Measurements from ENCODE around the gene NCSTN.

NCSTN gene

GRCh38 chr1:160353223-160353622 lies 10.0 kb downstream of the NCSTN start:
- DNase-seq: no peak

DNA sequence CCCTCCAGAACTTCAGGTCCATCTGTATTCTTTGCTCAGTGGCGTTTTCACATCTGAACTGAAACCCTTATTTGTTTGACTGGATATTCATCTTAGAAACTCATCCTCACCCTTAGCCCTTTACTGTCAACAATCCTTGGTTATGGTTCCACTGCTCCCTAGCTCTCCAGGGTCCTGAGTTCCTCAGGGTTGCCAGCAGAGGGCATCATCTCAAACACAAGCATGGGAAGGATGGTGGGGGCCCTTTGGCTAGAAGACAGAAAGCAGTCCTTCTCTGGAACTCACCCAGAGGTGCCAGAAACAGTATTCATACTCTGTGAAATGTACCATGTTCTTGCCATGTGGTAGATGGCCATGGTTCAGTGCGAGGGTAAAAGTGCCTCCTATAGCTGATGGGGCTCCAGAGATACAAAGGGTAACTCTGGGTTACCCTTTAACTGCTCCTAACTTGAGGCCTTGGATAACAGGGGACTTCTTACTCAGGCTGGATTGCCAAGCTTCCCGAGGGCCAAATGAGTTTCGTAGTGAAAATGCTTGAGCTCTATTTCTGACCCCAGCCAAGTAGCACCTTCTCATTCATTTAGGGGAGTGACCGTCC lies 11.3 kb downstream of the NCSTN start:
- no peak for DNase-seq

GRCh38 chr1:160357286-160358002 lies 14.3 kb downstream of the NCSTN start:
- DNase-seq: no peak

GRCh38 chr1:160358073-160358472 lies 14.9 kb downstream of the NCSTN start:
- DNase-seq: no peak

DNA sequence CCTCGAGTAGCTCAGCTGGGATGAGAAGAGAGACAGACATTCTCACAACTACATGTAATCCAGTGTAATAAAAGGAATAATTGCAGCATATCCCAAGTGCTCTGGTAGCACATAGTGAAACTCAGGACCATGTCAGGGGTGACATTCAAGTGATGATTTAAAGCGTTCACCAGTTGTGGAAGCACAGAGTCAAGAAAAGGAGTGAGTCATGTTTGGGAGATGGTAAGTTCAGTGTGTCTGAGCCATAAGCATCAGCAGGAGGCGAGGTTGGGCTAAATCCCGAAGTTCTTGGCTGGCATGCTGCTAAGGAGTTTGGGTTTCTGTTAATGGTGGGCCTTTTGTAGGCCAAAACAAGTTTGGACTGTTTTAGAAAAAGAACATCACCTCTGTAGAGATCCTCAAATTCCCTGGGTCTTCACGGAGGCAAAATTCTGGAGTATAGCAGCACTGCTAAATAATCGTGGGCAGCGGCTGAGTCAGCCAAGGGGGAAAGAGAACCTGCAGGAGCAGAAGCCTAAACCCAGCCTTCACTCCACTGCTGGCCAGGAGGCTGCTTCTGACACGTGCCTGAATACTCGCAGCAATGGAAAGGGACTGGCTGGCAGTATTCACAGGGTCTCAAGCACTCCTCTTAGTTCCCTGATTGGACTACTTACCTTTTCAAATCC lies 16.5 kb downstream of the NCSTN start:
- DNase-seq: no peak

DNA sequence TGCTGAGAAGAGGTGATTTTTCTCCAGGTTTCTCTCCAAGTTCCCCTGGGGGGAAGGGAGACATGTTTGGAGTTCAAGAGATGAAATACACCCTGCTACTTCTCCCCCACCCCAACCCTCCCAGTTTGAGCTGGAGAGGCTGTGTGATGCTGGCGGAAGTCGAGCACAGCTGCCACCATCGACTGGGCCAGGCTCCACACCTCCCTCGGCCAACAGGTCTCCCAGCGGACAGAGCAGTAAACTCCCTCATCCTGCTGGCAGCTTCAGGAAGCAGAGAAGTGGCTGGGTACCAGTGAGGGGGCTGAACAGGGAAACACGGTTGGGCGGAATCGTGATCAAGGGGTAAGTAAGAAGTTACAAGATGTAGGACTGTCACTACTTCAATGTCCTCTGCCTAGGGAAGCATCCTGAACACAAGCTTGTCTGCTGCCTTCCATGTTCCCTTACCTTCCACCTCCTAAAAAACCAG lies 17.1 kb downstream of the NCSTN start:
- DNase-seq: no peak

GRCh38 chr1:160361199-160361598 lies 18.0 kb downstream of the NCSTN start:
- DNase-seq: no peak

DNA sequence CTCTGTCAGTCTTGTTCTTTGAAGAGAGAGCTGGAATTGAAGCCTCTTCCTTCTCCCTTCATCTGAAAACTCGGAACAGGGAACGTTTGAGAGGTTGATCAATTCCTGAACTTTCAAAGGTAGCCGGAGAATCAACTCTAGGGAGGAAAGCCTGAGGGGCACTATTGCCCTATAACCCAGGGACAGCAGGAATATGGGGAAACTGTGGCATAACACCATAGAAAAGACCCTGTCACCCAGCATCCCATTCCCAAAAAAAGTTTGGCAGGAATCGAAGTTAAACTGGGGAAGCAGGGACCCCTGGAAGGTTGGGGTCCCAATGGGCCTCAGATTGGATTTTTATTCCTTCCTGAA lies 18.6 kb downstream of the NCSTN start:
- no peak for DNase-seq

GRCh38 chr1:160362168-160362957 lies 19.2 kb downstream of the NCSTN start:
- DNase-seq: peak; percentile 95

- no peak for DNase-seq
Measured at GRCh38 chr1:160363010-160363409, 19.8 kb downstream of the NCSTN start.

GRCh38 chr1:160363951-160364735 lies 21.0 kb downstream of the NCSTN start:
- DNase-seq: no peak

- DNase-seq: peak; percentile 48
Measured at GRCh38 chr1:160365325-160365724, 22.1 kb downstream of the NCSTN start.

GRCh38 chr1:160366731-160367515 lies 23.7 kb downstream of the NCSTN start, which contains the start of gene NHLH1:
TSS of gene NHLH1 (plus strand) at chr1:160367071. CDS start at chr1:160370732, 3,661 bp downstream.
- peak; percentile 58 for DNase-seq

GRCh38 chr1:160367516-160367900 lies 24.3 kb downstream of the NCSTN start:
- no peak for DNase-seq

- peak; percentile 17 for DNase-seq
Measured at GRCh38 chr1:160367934-160368923, 25.0 kb downstream of the NCSTN start.

DNA sequence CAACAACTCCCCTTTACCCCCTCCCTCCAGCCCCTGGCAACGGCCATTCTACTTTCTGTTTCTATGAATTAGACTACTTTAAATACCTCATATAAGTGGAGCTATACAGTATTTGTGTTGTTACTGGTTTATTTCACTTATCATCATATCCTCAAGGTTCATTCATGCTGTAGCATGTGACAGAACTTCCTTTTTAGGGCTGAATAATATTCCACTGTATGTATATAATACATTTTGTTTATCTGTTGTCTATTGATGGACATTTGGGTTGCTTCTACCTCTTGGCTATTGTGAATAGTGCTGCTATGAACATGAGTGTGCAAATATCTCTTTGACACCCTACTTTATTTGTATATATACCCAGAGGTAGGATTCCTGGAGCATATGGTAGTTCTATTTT lies 25.9 kb downstream of the NCSTN start:
- DNase-seq: no peak

DNA sequence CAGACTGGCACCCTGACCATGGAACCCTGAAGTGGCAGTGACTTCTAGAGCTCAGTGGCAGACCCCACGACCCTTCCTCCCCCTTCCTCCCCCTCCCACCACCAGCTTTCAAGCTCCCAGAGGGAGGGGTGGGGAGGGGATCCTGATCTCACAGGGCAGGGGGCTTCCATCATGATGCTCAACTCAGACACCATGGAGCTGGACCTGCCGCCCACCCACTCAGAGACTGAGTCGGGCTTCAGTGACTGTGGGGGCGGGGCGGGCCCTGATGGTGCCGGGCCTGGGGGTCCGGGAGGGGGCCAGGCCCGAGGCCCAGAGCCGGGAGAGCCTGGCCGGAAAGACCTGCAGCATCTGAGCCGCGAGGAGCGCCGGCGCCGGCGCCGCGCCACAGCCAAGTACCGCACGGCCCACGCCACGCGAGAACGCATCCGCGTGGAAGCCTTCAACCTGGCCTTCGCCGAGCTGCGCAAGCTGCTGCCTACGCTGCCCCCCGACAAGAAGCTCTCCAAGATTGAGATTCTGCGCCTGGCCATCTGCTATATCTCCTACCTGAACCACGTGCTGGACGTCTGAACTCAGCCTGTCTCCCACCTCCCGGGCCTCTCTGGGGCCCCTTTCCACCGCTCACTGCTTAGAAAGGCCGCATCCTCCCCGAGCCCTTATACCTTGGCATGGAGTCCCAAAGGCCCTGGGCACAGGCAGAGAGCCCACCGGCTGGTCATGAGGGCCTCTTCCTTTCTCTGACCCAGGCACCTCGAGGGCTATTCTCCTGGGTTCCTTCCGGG lies 27.6 kb downstream of the NCSTN start:
- peak; percentile 25 for DNase-seq

DNA sequence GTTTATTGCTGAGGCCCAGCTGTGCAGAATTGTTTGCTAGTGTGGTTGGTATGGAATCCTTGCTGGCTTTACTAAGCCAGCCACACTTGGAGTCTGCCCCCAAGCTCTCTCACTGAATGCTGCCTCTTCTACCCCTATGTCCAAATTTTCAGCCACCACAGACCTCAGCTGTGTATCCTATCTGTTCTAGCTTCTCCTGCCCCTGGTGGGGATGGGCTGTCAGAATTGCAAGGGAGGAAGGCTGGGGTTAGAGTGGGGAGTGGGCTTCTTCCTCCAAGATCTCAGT lies 28.1 kb downstream of the NCSTN start:
- DNase-seq: no peak

DNA sequence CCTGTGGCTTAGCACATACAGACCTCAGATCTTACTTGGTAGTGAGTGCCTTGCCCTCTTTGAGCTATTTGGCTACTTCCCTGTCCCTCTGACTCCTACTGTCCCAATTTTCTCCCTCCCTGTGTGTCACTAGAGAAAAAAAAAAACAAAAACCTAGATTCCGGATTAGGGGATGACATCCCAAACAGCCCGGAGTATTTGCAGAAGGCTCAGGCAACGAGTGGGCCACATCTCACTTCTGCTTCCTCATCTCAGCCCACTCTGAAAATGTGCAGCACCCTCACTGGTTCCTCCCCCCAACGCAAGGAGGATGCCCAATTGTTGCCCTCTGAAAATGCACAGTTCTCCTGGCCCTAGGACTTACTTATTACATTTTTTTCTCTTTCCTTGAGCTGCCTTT lies 28.6 kb downstream of the NCSTN start:
- no peak for DNase-seq

- DNase-seq: no peak
Measured at GRCh38 chr1:160373696-160374095, 30.5 kb downstream of the NCSTN start.
